BJ (cell line): Measurements from ENCODE around the gene USP40. TPM values are rescaled to one million over a fixed set of nuclear protein-coding genes. Genes with fewer than 3 reads are reported as not detected.

ENCODE experiments used
- CTCF ChIA-PET: fragments of 350-600 bp; formaldehyde crosslinking; extraction: SDS; loops from one replicate; lab custom pipeline; 2021; ENCODE audit warnings: antibody characterized with exemption, inconsistent platforms; lab: Yijun Ruan, JAX
- POLR2A ChIA-PET: fragments of 300-600 bp; sonication (Branson Sonifier 250); formaldehyde crosslinking; extraction: SDS; loops from one replicate; lab custom pipeline; 2021; ENCODE audit warnings: antibody characterized with exemption; lab: Charles Lee
- DNase-seq: peaks from one replicate; pipeline ENCODE4 v3.0.0-alpha.2; 2011; ENCODE audit warnings: low read depth
- H3K27me3 ChIP-seq: 2 replicates; pipeline ENCODE4 v1.6.0; 2011; ENCODE audit warnings: low read length; ENCODE audit not compliant: control insufficient read depth, insufficient read depth
- H3K36me3 ChIP-seq: 2 replicates; pipeline ENCODE4 v1.5.1; 2011; ENCODE audit warnings: low read length; ENCODE audit not compliant: control insufficient read depth, insufficient read depth
- H3K4me3 ChIP-seq: 2 replicates; pipeline ENCODE4 v1.5.1; 2011; ENCODE audit warnings: low read depth, mild to moderate bottlenecking, control low read depth, low read length
- polyA plus RNA-seq: library from polyadenylated mRNA; depleted of rRNA; stranded (reverse); fragments of >200 nt; gene quantifications from 2 replicates; pipeline ENCODE4 v1.2.3, GENCODE V29; 2011
- TF ChIP-seq, protein P1 (sequence below): IDR thresholded peaks from 2 replicates; pipeline ENCODE4 v1.5.1; 2011; ENCODE audit warnings: low read depth, mild to moderate bottlenecking, control low read depth, inconsistent platforms, low read length, moderate library complexity; ENCODE audit not compliant: insufficient read depth

The USP40 gene
- polyA plus RNA-seq, 1 experiment, result 48.9 TPM

DNA sequence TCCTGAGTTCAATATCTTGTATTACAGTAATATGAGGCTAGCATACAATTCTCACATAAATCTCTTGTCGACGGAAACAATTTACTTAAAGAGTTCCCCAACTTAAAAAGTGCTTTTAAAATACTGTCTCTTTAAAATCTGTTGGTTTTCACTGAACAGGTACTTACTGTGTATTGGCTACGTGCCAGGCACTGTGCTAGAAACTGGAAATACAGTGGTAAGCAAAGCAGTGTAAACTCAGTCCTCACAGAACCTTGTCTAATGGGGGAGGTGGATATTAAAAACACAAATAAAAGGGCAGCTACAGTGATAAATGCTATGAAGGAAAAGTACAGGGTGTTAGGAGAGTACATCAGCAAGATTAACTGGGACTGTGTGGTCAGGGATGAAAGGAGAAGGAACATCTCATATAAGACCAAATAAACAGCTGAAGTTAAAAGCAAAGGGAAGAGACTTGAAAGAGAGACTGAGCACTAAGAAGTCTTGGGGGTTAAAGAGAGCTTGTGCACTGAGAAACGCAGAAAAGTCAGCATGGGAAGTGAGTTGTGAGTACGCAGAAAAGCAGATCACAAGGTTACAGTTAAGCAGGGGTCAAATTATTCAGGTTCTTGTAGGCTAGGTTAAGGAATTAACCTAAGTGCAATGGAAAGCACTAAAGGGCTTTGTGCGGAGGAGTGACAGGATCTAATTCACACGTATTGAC is 52.5 kb downstream of the USP40 start:
- TF ChIP-seq, protein P1, sequence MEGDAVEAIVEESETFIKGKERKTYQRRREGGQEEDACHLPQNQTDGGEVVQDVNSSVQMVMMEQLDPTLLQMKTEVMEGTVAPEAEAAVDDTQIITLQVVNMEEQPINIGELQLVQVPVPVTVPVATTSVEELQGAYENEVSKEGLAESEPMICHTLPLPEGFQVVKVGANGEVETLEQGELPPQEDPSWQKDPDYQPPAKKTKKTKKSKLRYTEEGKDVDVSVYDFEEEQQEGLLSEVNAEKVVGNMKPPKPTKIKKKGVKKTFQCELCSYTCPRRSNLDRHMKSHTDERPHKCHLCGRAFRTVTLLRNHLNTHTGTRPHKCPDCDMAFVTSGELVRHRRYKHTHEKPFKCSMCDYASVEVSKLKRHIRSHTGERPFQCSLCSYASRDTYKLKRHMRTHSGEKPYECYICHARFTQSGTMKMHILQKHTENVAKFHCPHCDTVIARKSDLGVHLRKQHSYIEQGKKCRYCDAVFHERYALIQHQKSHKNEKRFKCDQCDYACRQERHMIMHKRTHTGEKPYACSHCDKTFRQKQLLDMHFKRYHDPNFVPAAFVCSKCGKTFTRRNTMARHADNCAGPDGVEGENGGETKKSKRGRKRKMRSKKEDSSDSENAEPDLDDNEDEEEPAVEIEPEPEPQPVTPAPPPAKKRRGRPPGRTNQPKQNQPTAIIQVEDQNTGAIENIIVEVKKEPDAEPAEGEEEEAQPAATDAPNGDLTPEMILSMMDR, result no peak
- POLR2A ChIA-PET, result no interaction called here
- H3K4me3 ChIP-seq, result no peak overlapping the region
- DNase-seq, result no peak
- H3K27me3 ChIP-seq, result no peaks in the 10 kb centered on the region
- CTCF ChIA-PET, result interaction anchor here (1.3 to 1.5 kb wide), 2 partner anchors 15 to 16 kb away, joined by 3 to 4 read pairs; no protein-coding TSS in a partner anchor
- H3K36me3 ChIP-seq, result no peaks in the 10 kb centered on the region

DNA sequence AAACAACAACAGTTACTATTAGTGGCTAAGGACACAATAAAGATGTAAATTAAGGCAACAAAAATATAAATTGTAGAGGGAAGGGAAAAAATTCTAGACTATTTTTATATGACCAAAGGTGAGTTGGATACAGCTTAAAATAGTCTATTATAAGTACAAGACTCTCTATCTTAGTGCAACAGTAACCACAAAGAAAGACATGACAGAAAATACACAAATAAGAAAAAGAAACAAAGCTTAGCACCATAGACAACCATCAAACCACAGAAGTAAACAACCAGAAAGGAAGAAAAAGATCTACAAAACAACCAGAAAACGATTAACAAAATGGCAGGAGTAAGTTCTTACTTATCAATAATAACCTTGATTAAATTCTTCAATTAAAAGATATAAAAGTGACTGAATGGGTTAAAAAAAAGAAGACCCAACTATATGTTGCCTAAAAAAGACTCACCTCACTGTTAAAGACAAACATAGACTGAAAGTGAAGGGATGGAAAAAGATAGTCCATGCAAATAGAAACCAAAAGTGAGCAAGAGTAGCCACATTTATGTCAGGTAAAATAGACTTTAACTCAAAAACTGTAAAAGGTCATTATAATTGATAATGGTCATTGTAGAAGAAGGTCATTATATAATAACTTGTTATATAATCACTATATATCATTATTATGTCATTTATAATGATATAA is 62.5 kb downstream of the USP40 start:
- CTCF ChIA-PET, result no interaction called here

DNA sequence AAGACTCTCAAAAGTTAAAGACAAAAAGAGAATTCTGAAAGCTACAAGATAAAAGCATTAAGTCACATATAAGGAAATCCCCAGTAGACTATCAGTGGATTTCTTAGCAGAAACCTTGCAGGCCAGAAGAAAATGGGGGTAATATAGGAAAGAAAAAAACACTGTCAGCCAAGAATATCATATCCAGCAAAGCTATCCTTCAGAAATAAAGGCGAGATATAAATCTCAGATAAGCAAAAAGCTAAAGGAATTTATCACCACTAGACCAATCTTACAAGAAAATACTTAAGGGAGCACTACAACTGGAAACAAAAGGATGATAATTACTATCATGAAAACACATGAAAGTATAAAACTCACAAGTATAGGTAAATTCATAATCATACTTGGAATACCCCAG is 63.1 kb downstream of the USP40 start:
- no peak overlapping the region for H3K4me3 ChIP-seq
- TF ChIP-seq, protein P1, result no peak
- POLR2A ChIA-PET, result no interaction called here
- no peaks in the 10 kb centered on the region for H3K36me3 ChIP-seq
- H3K27me3 ChIP-seq, result no peaks in the 10 kb centered on the region
- CTCF ChIA-PET, result no interaction called here
- no peak for DNase-seq

More for the DNA sequence above, 62.5 kb downstream of the USP40 start:
- no peaks in the 10 kb centered on the region for H3K27me3 ChIP-seq
- no peak for DNase-seq
- no peaks in the 10 kb centered on the region for H3K36me3 ChIP-seq
- POLR2A ChIA-PET, result no interaction called here
- H3K4me3 ChIP-seq, result no peak overlapping the region
- TF ChIP-seq, protein P1, result no peak

DNA sequence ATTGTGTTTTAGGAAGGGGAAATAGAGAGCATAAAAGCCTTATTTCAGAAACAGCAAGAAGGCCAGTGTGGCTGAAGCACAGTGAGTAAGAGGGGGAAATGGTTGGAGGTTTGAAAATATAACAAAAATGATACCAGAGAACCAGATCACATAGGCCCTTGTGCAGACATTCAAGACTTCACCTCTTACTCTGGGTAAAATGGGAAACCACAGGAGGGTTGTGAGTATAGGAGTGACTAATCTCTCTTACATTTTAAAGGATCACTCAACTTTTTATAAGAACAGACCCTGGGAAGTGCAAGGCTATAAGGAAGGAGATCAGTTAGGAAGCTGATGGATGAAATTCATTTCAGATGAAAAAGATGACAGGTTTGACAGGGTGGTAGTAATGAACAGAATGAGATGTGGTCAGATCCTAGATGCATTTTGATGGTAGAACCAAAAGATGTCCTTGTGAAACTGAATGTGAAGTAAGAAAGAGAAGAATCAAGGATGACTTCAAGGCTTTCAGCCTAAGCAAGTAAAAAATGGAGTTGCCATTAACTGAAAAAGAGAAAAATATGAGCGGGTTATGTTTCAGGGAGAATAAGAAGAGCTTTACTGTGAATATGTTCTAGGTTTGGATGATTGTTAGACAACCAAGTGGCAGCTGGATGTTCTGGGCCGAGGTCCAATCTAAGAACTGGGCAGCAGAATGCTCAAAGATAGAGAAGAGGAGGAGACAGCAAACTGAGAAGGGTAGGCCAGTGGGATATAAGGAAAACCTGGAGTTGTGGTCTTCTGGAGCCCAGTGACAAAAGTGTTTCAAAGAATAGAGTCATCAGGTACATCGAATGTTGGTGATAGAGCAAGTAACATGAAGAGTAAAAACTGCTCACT is 65.1 kb downstream of the USP40 start:
- H3K27me3 ChIP-seq, result no peaks in the 10 kb centered on the region

More for the DNA sequence above, 65.1 kb downstream of the USP40 start:
- no peak overlapping the region for H3K4me3 ChIP-seq
- CTCF ChIA-PET, result no interaction called here
- TF ChIP-seq, protein P1, result no peak
- H3K36me3 ChIP-seq, result no peaks in the 10 kb centered on the region
- DNase-seq, result no peak
- POLR2A ChIA-PET, result no interaction called here
